GM18498 (cell line): ENCODE data around the gene EPAS1.

Experiments used
- ATAC-seq: cut with Tn5 transposase; IDR thresholded peaks from one replicate; pipeline ENCODE4 v1.9.1; 2021; ENCODE audit warnings: mild to moderate bottlenecking, moderate library complexity; ENCODE audit not compliant: unreplicated experiment

Gene EPAS1

GRCh38 chr2:46299365-46300263, 2.4 kb downstream of the EPAS1 start:
- ATAC-seq, result no peak

DNA sequence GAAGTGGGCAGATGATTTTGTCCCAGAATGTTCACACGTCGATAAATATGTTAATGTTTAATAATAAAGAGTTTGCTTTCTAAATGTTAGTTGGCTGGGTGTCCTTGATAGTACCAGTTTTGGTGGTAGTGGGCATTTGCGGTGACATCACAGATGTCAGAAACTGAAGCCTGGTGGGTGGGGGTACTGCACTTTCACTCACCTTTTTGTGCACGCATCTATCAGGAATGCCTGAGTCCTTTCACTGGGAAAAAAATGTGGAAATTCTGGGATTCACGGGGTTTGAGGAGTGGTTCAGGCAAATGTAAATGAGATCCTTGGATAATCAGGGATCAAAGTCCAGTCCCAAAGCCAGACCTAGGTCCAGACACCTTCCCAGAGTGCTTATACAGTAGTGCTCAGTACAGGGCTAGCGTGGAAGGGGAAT, 3.2 kb downstream of the EPAS1 start:
- ATAC-seq, result no peak

GRCh38 chr2:46302005-46302695, 4.9 kb downstream of the EPAS1 start:
- no peak for ATAC-seq

- ATAC-seq, result no peak
These were observed 6.0 kb downstream of the EPAS1 start for GRCh38 chr2:46303233-46303632.

GRCh38 chr2:46303822-46304221, 6.6 kb downstream of the EPAS1 start:
- no peak for ATAC-seq

- ATAC-seq, result no peak
These were observed 7.4 kb downstream of the EPAS1 start for GRCh38 chr2:46304635-46305034.

DNA sequence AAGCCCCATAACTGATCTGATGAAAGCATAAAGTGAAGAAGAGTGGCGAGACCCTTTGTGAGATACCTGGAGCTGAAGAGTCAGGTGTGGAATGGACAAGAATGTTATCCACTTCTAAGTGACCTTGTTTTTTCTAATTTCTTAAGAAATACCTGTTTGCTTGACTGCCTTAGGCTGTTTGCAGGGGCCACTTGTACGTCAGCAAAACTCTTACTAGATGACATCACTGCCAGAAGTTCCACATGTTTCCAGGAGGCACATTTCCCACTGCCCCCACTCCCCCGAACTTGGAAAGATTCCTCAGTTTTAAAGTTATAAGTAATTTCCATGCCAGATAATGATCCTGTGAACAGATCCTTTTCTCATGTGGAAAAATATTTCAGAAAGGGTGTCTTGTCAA, 8.0 kb downstream of the EPAS1 start:
- ATAC-seq, result no peak

GRCh38 chr2:46305767-46306166, 8.6 kb downstream of the EPAS1 start:
- no peak for ATAC-seq

DNA sequence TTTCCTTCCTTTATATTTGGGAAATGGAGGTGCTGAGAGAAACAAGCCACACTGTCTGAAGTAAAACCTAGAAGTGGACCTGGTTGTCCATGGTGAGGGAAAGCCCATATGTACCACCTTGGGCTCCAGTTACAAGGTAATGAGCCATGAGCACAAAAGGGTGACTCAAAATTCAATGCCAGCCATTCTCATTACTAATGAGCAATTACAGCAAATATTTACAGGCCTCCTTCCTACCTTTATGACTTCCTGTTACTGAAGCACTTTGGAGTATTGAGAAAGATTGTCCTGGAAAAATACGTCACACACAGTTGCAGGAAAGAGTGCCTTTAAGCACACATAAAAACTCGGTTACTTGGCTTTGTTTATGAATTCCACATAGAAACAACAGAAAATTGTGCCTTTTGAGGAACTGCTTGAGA, 9.1 kb downstream of the EPAS1 start:
- ATAC-seq, result no peak

DNA sequence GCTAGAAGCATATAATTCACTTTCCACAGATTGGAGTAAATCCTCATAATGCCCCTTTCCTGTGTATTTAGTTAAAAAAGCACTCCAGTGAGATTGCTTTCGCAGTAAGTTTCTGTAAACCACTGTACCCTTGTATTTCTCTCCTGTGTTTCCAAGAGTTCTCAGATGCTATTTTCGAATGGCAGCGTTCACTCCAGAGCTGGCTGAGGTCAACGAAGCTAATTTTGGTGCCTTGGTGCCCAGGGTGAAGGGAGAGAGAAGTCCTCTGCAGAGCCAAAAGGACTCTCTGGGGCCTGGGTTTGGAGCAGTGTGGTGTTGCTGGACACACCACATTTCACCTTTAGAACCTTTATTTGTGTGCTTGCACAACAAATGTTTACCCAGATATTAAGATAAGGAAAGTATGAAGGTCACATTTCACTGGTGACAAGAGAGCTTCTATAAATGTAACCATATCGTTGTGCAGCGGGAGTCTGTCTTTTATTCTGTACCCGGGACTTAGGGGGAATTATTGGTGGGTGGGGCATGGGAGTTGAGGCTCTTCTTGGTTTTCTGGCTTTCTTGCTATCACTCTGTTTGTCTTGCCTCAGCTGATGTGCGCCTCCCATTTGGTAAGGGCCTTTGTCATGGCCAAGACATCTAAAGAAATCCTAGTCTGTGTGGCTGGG, 9.9 kb downstream of the EPAS1 start:
- no peak for ATAC-seq

DNA sequence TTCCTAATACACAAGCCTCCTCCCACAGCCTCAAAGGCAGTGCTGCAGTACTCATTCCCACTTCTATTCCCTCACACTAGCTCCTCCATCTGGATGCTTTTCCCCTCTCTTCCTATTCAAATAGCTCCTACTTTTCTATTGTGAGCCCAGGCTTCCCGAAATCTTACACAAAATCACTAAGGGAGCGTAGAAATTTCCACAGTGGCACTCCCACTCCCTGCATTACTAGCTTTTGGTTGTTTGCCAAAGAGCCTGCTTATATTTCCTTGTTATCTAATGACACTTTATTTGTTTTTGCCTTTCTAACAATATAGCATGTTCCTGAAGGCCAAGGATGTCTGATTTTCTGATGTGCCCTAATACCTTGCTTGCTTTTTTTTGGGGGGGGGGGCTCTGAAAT, 10.9 kb downstream of the EPAS1 start:
- ATAC-seq, result no peak

DNA sequence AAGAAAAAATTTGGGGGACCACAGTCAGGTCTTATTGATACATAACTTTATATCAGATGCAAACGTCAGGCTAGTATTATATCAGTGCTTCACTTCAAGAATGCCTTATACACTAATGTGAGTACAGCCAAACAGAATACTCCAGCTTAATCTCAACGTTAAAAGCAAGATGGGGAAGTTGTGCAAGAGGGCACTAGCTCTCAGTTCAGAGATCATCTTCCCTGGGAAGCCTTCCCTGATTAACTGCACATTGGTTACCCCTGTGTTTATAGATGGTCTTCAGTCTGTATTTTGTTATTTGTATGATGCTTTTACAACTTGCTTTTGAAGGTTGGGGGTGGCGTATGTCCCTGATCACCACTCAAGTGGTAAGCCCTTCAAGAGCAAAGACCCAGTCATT, 11.4 kb downstream of the EPAS1 start:
- ATAC-seq, result no peak

DNA sequence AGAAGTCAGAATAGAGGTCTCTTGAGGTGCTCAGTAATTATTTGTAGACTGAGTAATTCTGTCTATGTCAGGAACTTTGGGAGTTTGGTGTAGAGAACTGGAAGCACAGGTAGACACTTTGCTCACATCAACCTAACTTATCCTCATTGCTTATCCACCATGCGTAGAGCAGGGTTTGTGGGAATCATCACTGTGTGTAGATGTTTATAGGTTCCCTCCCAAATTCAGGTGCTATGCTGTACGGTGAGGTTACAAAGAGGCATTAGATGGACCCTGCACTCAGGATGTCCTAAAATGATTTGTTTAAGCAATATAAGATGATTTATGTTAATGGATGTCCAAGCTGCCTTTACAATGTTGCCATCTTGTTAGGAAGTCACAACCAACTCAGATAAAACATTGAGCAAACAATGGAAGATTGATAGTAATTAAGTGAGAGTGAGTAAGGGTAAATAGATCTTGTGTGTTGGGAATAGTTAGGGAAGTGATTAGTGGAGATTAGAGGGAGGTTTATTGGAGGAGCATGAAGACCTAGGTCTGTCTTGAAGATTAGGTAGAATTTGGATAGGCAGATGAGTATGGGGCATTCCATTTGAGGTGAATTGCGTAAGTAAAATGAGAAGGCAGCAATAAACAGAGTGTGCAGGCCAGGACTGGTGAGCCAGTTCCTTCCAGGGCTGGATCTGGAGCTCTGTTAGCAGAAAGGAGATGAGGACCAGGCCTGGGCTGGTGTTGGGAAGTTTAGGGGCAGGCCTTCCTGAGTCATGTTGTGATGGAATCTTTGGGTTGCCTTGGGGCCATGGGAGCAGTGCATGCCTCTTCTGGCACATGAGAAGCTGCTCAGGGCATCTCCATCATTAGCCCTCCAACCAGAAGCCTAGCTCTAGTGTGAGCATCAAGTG, 12.1 kb downstream of the EPAS1 start:
- ATAC-seq, result no peak

GRCh38 chr2:46310446-46310845, 13.2 kb downstream of the EPAS1 start:
- no peak for ATAC-seq

GRCh38 chr2:46311651-46312223, 14.5 kb downstream of the EPAS1 start:
- no peak for ATAC-seq

GRCh38 chr2:46313063-46313462, 15.9 kb downstream of the EPAS1 start:
- ATAC-seq, result no peak

- no peak for ATAC-seq
These were observed 17.0 kb downstream of the EPAS1 start for GRCh38 chr2:46314065-46314835.

GRCh38 chr2:46315103-46315890, 18.1 kb downstream of the EPAS1 start:
- no peak for ATAC-seq

DNA sequence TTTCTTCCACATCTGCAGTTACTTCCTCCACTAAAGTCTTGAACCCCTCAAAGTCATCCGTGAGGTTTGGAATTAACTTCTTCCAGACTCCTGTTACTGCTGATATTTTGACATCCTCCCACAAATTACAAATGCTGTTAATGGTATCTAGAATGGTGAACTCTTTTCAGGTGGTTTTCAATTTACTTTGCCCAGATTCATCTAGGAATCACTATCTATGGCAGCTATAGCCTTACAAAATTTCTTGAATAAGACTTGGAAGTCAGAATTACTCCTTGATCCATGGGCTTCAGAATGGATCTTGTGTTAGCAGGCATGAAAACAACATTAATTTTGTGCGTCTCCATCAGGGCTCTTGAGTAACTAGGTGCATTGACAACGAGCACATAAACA, 19.9 kb downstream of the EPAS1 start:
- ATAC-seq, result no peak
